Ovary (tissue), 3 donors: ENCODE results near the gene TP53BP2.

Source experiments
- EP300 ChIP-seq: sonication (generic); formaldehyde crosslinking; IDR thresholded peaks from one replicate; pipeline ENCODE4 v1.6.1; 2017; ENCODE audit warnings: antibody characterized with exemption
- POLR2A ChIP-seq: fragments of 450-650 bp; IDR thresholded peaks from one replicate; pipeline ENCODE4 v1.6.1; 2017; ENCODE audit warnings: antibody characterized with exemption, mild to moderate bottlenecking, moderate library complexity
- TF ChIP-seq, protein P1 (sequence below), 3 donors: fragments of 450-650 bp in 2 of 3; fragments of 200-600 bp in 1 of 3; IDR thresholded peaks; one replicate each; pipeline versions ENCODE4 v1.5.1 to v1.8.0; 2016 to 2022; ENCODE audit warnings: antibody characterized with exemption in 3 of 3, mild to moderate bottlenecking in 1 of 3
- donor health status: DM: no; HTN: no; CAD: no.

DNA sequence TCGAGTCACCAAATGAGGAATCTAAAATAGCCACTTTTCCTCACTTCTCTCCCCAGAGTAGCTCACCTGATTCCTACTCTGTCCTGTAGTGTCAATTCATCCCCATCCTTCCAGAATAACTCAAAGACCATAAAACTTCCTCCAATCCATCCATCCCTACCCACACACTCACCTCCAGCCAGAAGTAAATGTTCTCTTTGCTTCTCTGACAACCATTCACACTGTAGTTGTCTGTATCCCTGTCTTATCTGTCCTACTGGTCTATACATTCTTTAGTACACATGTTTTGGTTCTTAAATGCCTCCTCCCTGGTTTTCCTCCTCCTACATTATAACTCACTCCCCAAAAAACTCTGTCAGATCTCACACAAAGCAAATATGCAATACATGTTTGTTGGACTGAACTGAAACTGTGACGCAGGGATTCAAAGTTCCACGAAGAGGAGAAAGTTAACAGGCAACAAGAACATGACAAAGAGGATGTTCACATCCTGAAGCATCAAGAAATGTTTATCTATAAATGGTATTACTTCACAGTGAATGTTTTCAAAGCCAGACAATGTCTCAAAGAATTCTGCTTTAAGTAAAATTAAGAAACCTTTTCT lies 11.0 kb downstream of the TP53BP2 start:
- TF ChIP-seq POLR2A (no peak), EP300 (no peak)
- TF ChIP-seq, protein P1, sequence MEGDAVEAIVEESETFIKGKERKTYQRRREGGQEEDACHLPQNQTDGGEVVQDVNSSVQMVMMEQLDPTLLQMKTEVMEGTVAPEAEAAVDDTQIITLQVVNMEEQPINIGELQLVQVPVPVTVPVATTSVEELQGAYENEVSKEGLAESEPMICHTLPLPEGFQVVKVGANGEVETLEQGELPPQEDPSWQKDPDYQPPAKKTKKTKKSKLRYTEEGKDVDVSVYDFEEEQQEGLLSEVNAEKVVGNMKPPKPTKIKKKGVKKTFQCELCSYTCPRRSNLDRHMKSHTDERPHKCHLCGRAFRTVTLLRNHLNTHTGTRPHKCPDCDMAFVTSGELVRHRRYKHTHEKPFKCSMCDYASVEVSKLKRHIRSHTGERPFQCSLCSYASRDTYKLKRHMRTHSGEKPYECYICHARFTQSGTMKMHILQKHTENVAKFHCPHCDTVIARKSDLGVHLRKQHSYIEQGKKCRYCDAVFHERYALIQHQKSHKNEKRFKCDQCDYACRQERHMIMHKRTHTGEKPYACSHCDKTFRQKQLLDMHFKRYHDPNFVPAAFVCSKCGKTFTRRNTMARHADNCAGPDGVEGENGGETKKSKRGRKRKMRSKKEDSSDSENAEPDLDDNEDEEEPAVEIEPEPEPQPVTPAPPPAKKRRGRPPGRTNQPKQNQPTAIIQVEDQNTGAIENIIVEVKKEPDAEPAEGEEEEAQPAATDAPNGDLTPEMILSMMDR (IDR thresholded peaks at IDR 0.05): no peak
